ENCODE results near the gene PDIA5. TPM values are rescaled to one million over a fixed set of nuclear protein-coding genes. Genes with fewer than 3 reads are reported as not detected.
"Not testable (repeated sequence)": the region's sequence is repeated elsewhere in the genome, so short reads cannot be mapped to it uniquely, and the experiment has no call there.

Gene PDIA5
- total RNA-seq, 2 experiments from 2014 or later: 17.8 to 23.2 TPM

DNA sequence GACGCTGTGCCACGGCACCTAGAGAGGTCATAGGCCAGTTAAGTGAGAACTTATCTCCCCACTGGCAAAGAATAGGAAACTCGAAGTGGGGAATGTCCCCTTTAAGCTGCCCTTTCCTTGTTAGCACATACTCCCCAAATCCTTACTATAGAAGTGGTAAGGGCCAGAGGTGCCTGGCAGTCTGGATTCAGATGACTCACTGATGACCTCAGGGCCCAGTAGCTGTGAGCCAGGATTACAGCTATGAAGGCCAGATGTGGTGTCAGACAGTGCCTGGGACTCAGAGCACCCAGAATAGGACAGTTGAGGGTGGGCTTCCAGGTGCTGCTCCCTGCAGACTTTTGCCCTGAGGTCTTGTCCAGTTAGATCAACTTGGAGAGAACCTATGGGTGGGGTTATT, 37.7 kb downstream of the PDIA5 start:
- no peaks in the 10 kb centered on the region for H3K9me3 Mint-ChIP-seq
- H3K4me1 Mint-ChIP-seq: no peaks in the 10 kb centered on the region
- no peak for DNase-seq
- no peak overlapping the region for H3K27ac Mint-ChIP-seq
- peaks cover 14% of the 10 kb centered on the region for H3K36me3 Mint-ChIP-seq
- H3K27me3 Mint-ChIP-seq: no peaks in the 10 kb centered on the region
- no peak overlapping the region for H3K4me3 Mint-ChIP-seq

DNA sequence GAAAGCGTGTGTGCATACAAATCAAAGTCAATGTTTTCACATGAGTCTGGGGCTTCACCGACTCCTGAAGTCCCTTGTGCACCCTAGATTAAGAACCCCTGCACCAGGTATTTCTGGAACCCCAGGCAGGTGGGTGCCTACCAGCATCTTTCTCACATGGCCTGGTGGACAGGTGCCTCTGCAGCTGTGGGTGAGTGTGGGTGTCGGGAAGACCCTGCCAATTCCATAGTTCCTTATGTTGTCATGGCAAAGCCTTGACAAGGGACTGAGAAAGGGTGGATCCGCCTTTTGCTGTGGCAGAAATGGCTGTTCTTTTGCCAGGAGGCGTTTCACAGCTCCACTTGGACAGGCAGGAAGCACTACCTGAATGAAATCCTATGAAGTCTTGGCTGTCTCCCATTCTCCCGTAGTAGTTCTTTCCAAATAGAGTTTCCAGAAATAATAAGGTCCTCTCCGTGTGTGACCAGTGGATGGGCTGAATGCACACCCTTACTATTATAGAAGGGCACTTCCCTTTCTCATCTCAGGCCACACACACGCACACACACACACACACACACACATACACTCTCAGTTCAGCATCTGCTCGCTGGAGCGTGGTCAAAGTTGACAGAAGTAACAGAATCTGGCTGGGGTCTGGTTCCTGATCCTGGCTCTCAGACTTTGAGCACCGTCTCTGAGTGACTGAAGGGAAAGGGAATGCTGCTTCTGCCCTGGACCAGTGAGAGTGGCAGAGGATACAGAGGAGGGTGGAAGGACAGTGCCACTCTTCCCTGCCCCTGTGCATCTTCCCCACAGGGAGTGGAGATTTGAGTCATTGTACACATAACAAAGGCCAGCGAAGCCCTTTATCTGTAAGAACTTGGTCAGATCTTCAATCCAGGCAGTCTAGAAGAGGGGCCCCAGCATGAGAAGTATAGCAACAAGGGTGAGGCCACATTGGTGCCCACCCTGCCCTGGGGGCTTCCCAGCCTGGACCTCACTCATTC, 38.7 kb downstream of the PDIA5 start:
- Mint-ChIP-seq H3K4me1 (no peaks in the 10 kb centered on the region), H3K36me3 (peaks cover 17% of the 10 kb centered on the region), H3K4me3 (no peak overlapping the region), H3K27ac (no peak overlapping the region), H3K9me3 (no peaks in the 10 kb centered on the region), H3K27me3 (no peaks in the 10 kb centered on the region)
- no peak for DNase-seq

DNA sequence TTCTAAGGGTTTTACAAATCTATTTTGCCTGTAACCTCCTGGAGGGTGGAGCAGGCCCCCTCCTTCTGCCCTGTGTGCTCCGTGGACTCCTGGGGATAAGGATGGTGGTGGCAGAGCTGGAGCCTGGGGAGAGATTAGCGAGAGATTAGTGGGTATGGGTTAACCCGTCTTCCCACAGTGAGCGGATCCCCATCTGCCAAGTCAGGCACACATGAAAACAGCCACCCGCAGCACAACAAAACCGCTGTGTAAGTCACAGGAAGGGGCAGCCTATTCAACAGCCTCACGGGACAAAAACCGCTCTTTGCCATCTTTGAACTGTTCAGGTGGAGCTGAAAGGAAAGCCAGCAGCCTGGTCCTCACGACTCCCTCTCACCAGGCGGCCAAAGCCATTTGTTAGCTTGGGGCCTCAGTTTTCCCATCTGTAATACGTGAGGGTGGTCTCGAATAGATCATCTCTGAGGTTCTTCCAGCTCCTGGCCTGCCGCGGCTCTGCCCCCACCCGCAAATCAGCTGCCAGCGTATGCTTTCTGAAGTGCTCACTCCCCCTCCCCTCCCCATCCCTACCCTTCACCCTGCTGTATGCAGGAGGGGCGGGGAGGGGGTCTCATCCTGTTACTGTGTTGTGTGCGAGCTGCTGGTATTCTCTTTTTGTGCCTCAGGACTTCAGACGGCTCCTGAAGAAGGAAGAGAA, 43.6 kb downstream of the PDIA5 start:
- H3K36me3 Mint-ChIP-seq: peaks cover 14% of the 10 kb centered on the region
- no peak overlapping the region for H3K4me3 Mint-ChIP-seq
- DNase-seq: no peak
- no peak overlapping the region for H3K27ac Mint-ChIP-seq
- H3K27me3 Mint-ChIP-seq: no peaks in the 10 kb centered on the region
- no peaks in the 10 kb centered on the region for H3K4me1 Mint-ChIP-seq
- no peaks in the 10 kb centered on the region for H3K9me3 Mint-ChIP-seq

DNA sequence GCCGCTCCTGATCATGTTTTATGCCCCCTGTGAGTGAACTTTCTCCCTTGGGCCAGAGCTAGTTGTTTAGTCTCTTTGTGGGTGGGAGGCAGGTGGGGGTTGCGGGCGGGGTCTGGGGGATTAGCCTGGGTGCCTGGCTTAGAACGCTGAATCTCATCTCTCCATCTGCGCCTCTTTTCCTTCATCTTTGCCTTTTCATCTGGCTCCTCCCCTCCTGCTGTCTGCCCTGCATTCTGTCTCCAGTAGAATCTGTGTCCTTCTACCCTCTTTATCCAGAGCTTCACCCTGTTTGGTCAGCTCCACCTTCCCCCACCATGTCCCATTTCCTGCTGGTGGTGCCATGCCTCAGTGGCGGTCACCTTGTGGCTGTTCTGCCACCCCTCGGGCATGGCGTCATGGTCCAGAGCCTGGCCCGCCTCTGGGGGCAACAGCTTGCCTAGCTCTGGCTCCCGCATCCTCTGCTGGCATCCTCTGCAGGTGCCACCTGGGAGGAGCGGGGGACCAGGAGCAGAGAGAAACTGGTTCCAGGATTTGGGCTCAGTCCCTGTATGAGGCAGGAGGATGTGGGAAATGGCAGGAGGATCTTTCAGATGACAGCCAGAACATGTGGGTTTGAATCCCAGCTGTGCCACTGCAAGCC, 44.3 kb downstream of the PDIA5 start:
- Mint-ChIP-seq H3K27ac (no peak overlapping the region), H3K27me3 (no peaks in the 10 kb centered on the region), H3K4me3 (no peak overlapping the region), H3K36me3 (peaks cover 14% of the 10 kb centered on the region), H3K9me3 (no peaks in the 10 kb centered on the region), H3K4me1 (no peaks in the 10 kb centered on the region)
- DNase-seq: no peak

DNA sequence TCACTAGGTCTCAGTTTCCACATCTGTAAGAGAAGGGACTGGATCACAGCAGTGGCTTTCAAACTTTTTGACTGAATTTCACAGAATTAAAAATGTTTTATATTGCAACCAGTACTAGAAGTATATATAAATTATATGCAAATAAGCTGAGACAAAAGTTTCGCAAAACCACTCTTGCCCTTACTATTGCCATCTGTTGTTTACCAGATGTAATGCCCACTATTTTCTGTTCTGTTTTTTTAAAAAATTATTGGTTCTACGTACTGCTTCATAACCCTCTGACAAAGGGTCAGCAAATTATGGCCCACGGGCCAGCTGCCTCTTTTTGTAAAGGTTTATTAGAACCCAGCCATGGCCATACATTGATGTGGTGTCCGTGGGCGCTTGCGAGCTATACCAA, 44.8 kb downstream of the PDIA5 start:
- no peak for DNase-seq
- Mint-ChIP-seq H3K4me3 (no peak overlapping the region), H3K27ac (no peak overlapping the region), H3K36me3 (peaks cover 16% of the 10 kb centered on the region), H3K27me3 (no peaks in the 10 kb centered on the region), H3K9me3 (no peaks in the 10 kb centered on the region), H3K4me1 (no peaks in the 10 kb centered on the region)

DNA sequence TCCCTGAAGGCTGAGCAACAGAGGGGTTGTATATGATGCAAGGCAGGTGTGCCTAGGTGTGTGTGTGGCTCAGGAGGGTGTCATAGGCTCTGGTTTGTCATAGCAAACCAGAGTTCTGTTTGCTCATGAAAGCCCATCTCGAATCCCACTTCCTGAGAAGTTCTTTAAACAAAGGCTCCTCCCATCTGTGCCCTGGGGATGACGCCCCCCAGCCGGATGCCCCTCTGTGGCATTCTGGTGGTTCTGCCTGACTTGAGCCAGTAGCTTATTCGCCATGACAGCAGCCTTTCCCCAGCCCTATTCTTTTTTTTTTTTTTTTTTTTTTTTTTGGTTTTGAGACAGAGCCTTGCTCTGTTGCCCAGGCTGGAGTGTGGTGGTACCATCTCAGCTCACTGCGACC, 45.4 kb downstream of the PDIA5 start:
- no peaks in the 10 kb centered on the region for H3K9me3 Mint-ChIP-seq
- no peaks in the 10 kb centered on the region for H3K27me3 Mint-ChIP-seq
- no peak for DNase-seq
- H3K36me3 Mint-ChIP-seq: peaks cover 17% of the 10 kb centered on the region
- H3K27ac Mint-ChIP-seq: no peak overlapping the region
- H3K4me3 Mint-ChIP-seq: no peak overlapping the region
- H3K4me1 Mint-ChIP-seq: no peaks in the 10 kb centered on the region

DNA sequence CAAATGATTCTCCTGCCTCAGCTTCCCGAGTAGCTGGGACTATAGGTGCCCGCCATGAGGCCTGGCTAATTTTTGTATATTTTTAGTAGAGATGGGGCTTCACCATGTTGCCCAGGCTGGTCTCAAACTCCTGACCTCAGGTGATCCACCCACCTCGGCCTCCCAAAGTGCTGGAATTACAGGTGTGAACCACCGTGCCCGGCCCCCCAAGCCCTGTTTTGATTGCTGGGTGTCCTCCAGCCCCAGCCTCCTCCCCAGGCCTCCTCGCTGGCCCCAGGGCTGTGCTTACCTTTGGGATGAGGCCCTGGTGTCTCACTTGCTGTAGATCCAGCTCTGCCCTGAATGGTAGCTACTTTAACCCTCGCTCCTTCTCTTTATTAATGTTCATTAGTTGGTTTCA, 45.8 kb downstream of the PDIA5 start:
- peaks cover 20% of the 10 kb centered on the region for H3K36me3 Mint-ChIP-seq
- not testable (repeated sequence) for DNase-seq, H3K4me3 Mint-ChIP-seq, H3K4me1 Mint-ChIP-seq, H3K27me3 Mint-ChIP-seq, H3K27ac Mint-ChIP-seq, H3K9me3 Mint-ChIP-seq

DNA sequence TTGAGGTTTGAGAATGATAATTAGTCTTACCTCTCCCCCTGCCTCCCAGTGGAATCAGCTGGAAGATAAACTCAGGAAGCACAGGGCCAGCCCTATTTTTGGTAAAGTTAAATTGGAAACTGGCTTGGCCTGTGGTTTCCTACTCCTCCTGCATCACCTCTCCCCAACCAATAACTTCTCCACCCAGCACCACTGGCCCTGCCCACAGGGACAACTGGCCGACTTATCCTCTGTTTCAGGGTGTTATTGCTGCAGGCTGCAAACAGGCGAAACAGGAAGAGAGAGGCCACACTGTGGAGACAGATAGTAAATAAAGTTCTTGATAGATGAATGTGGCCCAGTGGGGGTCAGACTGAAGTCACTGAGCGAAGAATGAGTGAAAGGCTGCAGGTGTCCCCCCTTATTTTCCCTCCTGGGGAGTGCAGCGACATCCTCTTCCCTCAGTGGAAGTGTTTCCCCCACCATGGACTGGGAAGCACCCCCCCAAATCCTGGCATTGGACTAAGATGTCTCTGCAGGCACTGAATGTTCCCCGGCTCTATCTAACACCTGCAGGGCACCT, 47.1 kb downstream of the PDIA5 start:
- Mint-ChIP-seq H3K4me1 (no peaks in the 10 kb centered on the region), H3K27me3 (no peaks in the 10 kb centered on the region), H3K36me3 (peaks cover 21% of the 10 kb centered on the region), H3K9me3 (no peaks in the 10 kb centered on the region), H3K27ac (no peak overlapping the region), H3K4me3 (no peak overlapping the region)
- DNase-seq: no peak

DNA sequence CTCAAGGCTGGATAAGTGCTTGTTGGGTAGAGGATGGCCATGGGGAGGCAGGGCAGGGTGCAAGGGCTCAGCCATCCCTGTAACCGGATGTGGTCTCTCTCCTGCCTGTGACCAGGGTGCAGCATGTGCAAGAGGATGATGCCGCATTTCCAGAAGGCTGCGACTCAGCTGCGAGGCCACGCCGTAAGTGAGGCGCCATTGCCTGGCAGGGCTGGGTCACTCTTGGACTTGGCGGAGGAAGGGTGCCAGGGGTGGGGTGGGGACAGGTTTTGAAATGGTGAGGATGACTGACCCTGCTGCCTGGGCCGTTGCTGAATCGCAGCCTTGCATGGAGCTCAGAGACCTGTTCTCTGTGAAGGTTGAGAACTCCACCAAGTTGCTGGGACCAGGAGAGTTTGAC, 49.3 kb downstream of the PDIA5 start:
- H3K9me3 Mint-ChIP-seq: no peaks in the 10 kb centered on the region
- DNase-seq: no peak
- H3K27ac Mint-ChIP-seq: no peak overlapping the region
- no peaks in the 10 kb centered on the region for H3K27me3 Mint-ChIP-seq
- no peak overlapping the region for H3K4me3 Mint-ChIP-seq
- no peaks in the 10 kb centered on the region for H3K4me1 Mint-ChIP-seq
- peaks cover 20% of the 10 kb centered on the region for H3K36me3 Mint-ChIP-seq

DNA sequence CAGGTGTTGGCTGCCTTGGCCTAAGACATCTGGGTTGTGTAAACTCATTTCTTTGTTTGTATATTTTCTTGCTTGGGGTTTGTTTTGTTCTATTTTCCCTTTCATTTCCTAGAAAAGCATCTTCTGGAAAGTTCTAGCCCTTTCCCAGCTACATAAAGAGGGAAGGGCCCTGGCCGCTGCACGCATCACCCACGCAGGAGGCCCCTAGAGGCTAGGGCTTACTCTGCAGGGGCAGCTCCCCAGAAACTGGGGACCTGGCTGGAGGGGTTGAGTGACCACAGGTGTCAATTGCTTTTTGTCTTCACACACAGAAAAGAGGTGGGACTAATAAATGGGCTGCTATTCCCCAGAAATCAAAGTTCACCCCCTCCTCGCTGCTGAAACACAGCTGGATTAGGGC, 52.6 kb downstream of the PDIA5 start:
- Mint-ChIP-seq H3K9me3 (no peaks in the 10 kb centered on the region), H3K27ac (no peak overlapping the region), H3K36me3 (peaks cover 24% of the 10 kb centered on the region), H3K27me3 (no peaks in the 10 kb centered on the region), H3K4me1 (no peaks in the 10 kb centered on the region), H3K4me3 (no peak overlapping the region)
- DNase-seq: no peak

DNA sequence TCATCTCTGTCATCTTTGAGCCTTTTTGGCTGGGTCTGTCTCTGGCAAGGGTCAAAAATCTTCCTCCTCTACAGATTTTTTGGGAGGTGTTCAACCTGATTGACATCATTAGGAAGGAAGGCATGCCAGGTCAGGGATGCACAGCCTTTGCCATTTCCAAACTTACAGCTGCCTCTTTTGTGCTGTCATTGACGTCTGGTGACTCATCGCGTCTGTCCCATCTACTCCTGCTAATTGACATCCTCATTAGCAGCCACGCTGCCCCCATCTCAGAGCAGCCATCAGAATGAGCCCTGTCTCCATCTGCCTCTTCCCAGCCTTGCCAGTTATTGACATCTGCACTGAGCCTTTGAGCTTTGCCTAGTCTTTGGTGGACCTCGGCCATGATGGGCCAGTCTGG, 53.0 kb downstream of the PDIA5 start:
- Mint-ChIP-seq H3K4me3 (no peak overlapping the region), H3K9me3 (no peaks in the 10 kb centered on the region), H3K36me3 (peaks cover 21% of the 10 kb centered on the region), H3K4me1 (no peaks in the 10 kb centered on the region), H3K27ac (no peak overlapping the region), H3K27me3 (no peaks in the 10 kb centered on the region)
- DNase-seq: no peak

DNA sequence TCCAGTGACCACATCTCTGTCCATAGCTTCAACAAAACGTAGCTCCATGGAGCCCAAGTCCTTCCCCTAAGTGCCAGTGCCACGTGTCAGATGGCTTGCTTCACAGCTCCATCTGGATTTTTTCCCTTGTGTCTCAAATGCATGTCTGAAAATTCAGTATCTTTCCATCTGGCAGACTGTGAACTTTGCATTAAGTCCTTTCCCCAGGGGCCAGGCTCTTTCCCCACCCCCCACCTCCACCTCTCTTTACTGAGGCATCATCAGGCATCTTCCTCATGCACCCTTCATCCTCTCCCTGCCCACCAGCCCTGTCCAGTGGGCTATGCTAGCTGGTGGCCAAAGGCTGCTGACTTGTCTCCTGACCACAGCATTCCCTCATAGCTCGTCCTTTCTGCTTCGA, 53.7 kb downstream of the PDIA5 start:
- no peak overlapping the region for H3K4me3 Mint-ChIP-seq
- no peaks in the 10 kb centered on the region for H3K9me3 Mint-ChIP-seq
- H3K4me1 Mint-ChIP-seq: no peaks in the 10 kb centered on the region
- peaks cover 21% of the 10 kb centered on the region for H3K36me3 Mint-ChIP-seq
- no peak overlapping the region for H3K27ac Mint-ChIP-seq
- DNase-seq: no peak
- no peaks in the 10 kb centered on the region for H3K27me3 Mint-ChIP-seq

DNA sequence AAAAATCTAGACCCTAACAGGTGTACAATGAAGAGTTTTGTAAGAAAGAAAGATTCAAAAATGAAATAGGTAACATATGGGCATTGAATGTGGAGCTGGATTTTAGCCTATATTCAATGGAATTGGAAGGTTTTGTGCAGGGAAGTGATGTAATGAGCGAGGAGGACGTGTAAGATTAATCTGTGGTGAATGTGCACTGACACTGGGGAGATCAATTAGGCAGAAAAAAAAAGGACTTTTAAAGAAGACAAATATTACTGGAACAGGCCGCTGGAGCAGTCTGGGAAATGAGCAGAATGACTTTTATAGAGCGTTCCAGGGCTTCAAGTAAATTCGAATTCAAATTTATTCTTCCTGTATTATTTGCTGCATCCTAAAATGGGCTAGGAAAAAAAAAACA, 55.2 kb downstream of the PDIA5 start:
- no peak overlapping the region for H3K4me3 Mint-ChIP-seq
- DNase-seq: no peak
- H3K27me3 Mint-ChIP-seq: no peaks in the 10 kb centered on the region
- no peaks in the 10 kb centered on the region for H3K4me1 Mint-ChIP-seq
- H3K36me3 Mint-ChIP-seq: peaks cover 18% of the 10 kb centered on the region
- no peaks in the 10 kb centered on the region for H3K9me3 Mint-ChIP-seq
- no peak overlapping the region for H3K27ac Mint-ChIP-seq

DNA sequence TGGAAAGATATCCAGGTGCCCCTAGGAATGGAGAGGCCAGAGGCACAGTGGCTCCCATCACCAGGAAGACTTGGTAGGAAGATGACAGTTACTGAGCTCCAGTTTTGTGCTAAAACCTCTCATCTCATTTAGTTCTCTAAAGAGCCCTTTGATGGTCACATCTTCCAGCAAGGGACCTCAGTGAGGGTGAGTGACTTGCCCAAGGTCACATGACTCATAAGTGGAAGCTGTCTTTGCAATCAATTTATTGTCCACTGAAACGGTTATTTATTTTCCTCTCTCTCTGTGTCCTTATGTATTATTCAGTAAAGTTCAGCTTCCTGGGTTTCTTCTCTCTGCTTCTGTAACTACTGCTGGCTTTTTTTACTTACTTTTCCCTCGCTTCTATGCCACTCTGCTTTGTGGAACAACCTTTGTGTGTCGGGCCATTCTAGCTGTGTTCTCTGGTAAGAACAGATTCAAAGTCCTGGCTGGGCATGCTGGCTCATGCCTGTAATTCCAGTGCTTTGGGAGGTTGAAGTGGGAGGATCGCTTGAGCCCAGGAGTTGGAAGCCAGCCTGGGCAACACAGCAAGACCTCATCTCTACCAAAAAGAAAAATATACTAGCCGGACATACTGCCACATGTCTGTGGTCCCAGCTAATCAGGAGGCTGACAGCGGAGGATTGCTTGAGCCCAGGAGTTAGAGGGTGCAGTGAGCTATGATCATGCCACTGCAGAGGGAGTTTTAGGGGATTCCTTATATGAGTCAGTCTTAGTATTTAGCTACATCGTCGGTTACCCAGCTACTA, 55.9 kb downstream of the PDIA5 start:
- Mint-ChIP-seq H3K9me3 (no peaks in the 10 kb centered on the region), H3K27ac (no peak overlapping the region), H3K4me3 (no peak overlapping the region), H3K27me3 (no peaks in the 10 kb centered on the region), H3K4me1 (no peaks in the 10 kb centered on the region), H3K36me3 (peaks cover 12% of the 10 kb centered on the region)
- no peak for DNase-seq
